Adrenal gland (tissue), 12 donors: ENCODE measurements around the gene KIAA0513. TPM values are rescaled to one million over a fixed set of nuclear protein-coding genes. Genes with fewer than 3 reads are reported as not detected.

Experiments
- DNase-seq, 7 donors: peaks; one replicate each; pipeline ENCODE4 v3.0.0-alpha.2; 2019 to 2020
- H3K27ac ChIP-seq, 5 donors: fragments of 200-600 bp; sonication (generic) in 4 of 5; 1 replicate in 3 of 5; 2 replicates in 2 of 5; pipeline versions ENCODE4 v1.5.1 to v1.8.0; 2016 to 2020; ENCODE audit warnings: mild to moderate bottlenecking in 1 of 5
- H3K27me3 ChIP-seq: fragments of 200-600 bp; 2 replicates; pipeline ENCODE4 v1.8.0; 2021
- H3K36me3 ChIP-seq, 2 donors: fragments of 200-600 bp; replicated peaks in 1 of 2; 1 replicate in 1 of 2; 2 replicates in 1 of 2; pipeline versions ENCODE4 v1.5.1 to v1.8.0; 2018 to 2022
- H3K4me1 ChIP-seq, 2 donors: fragments of 200-600 bp; replicated peaks in 1 of 2; 1 replicate in 1 of 2; 2 replicates in 1 of 2; pipeline versions ENCODE4 v1.5.1 to v1.8.0; 2018 to 2021
- H3K4me3 ChIP-seq, 4 donors: fragments of 200-600 bp; sonication (generic) in 3 of 4; one replicate each; pipeline ENCODE4 v1.5.1; 2016 to 2018
- H3K9me3 ChIP-seq, 3 donors: fragments of 200-600 bp; sonication (generic) in 1 of 3; replicated peaks in 1 of 3; 1 replicate in 2 of 3; 2 replicates in 1 of 3; pipeline versions ENCODE4 v1.5.1 to v1.8.0; 2016 to 2021
- CTCF ChIP-seq, 6 experiments: fragments of 450-650 bp in 4 of 6; fragments of 200-600 bp in 2 of 6; sonication (generic) in 1 of 6; IDR thresholded peaks; 1 replicate in 5 of 6; 2 replicates in 1 of 6; pipeline versions ENCODE4 v1.5.1 to v1.8.0; 2016 to 2021; ENCODE audit warnings: antibody characterized with exemption in 6 of 6, mild to moderate bottlenecking in 2 of 6, moderate library complexity in 1 of 6
- POLR2A ChIP-seq, 2 donors: fragments of 450-650 bp; IDR thresholded peaks; one replicate each; pipeline ENCODE4 v1.6.1; 2017; ENCODE audit warnings: antibody characterized with exemption in 2 of 2, mild to moderate bottlenecking in 2 of 2, moderate library complexity in 1 of 2
- WGBS, 4 donors: extraction: QIAGEN DNeasy Blood & Tissue Kit in 2 of 4; methylation state at CpG; one replicate each; pipeline versions ENCODE4 v1.1.5 to v1.1.7; 2013 to 2017; 5-methylcytosine and 5-hydroxymethylcytosine counted together
- intact Hi-C, 2 donors: fragments of 100-400 bp; cut with DNase I; formaldehyde crosslinking; loops; one replicate each; pipeline versions ENCODE4 v1.14.1 to v1.15.0; 2022 to 2023
- polyA plus RNA-seq, 3 donors: library from polyadenylated mRNA; stranded (reverse); fragments of 200-250 nt in 2 of 3; fragments of 350-450 nt in 1 of 3; fragmentation: Illumina TruSeq in 1 of 3; extraction: RNeasy Lipid Tissue Mini Kit (QIAGEN cat#74804) in 1 of 3; gene quantifications; one replicate each; pipeline ENCODE4 v1.2.3, GENCODE V29; 2013 to 2014
- total RNA-seq, 9 donors: library from RNA; depleted of rRNA in 4 of 9; stranded (reverse); fragments of >200 nt in 4 of 9; fragments of 120-200 nt in 1 of 9; fragmentation: NEBNext Ultra II Directional in 1 of 9; extraction: Animal tissue kit (Norgen Biotek cat#: 25700) in 1 of 9; gene quantifications; one replicate each; pipeline versions ENCODE4 v1.1.0 to v1.2.4, GENCODE V29; 2013 to 2023
- donor health status: healthy with polysubstance abuse.
- donor health status: Bipolar disorder and iron deficiency.
- donor health status: DM: yes; HTN: yes; CAD: no.
- donor health status: DM: no; HTN: no; CAD: no.
- donor health status: DM: no; HTN: no; CAD: no.
- donor health status: DM: yes; HTN: yes; CAD: no.

Gene KIAA0513
- total and polyA plus RNA-seq, 12 donors = 7.5 to 36.7 (median 17.8) TPM

GRCh38 chr16:85056211-85056748 is 28.7 kb downstream of the KIAA0513 start:
- no peaks in the 10 kb centered on the region for H3K27me3 ChIP-seq
- H3K4me3 ChIP-seq = peak overlapping the region in 1 of 4 donors; percentile 31
- peaks cover 13 to 24% of the 10 kb centered on the region in 2 donors for H3K4me1 ChIP-seq
- H3K27ac ChIP-seq = peak overlapping the region; percentile 57 to 85 (median 72)
- H3K9me3 ChIP-seq = no peaks in the 10 kb centered on the region
- WGBS, 4 donors = 64 to 82% (median 76%) methylated on average over 16 of the region's 16 CpGs
- intact Hi-C loops = no loop called here
- peak in 3 of 7 donors; percentile 33 to 34 (median 34) for DNase-seq
- TF ChIP-seq CTCF (IDR thresholded peaks at IDR 0.05) (peak in 3 of 6 experiments; percentile 29 to 40 (median 37)), POLR2A (IDR thresholded peaks at IDR 0.05) (no peak)
- no peaks in the 10 kb centered on the region for H3K36me3 ChIP-seq

GRCh38 chr16:85057212-85057889 is 29.8 kb downstream of the KIAA0513 start:
- Histone ChIP-seq H3K9me3 (no peaks in the 10 kb centered on the region), H3K4me1 (peaks cover 13 to 20% of the 10 kb centered on the region in 2 donors), H3K36me3 (no peaks in the 10 kb centered on the region), H3K27me3 (no peaks in the 10 kb centered on the region), H3K27ac (no peak overlapping the region), H3K4me3 (no peak overlapping the region)
- no peak for DNase-seq
- 92 to 98% (median 93%) methylated on average over 9 of the region's 9 CpGs for WGBS, 4 donors
- intact Hi-C loops = no loop called here
- TF ChIP-seq CTCF (IDR thresholded peaks at IDR 0.05) (peak in 2 of 6 experiments; percentile 11 to 21), POLR2A (IDR thresholded peaks at IDR 0.05) (no peak)

- H3K27ac ChIP-seq = no peak overlapping the region
- H3K36me3 ChIP-seq = no peaks in the 10 kb centered on the region
- DNase-seq = no peak
- 89 to 98% (median 92%) methylated on average over 5 to 7 of the region's 7 CpGs for WGBS, 4 donors
- no peaks in the 10 kb centered on the region for H3K9me3 ChIP-seq
- intact Hi-C loops = no loop called here
- H3K27me3 ChIP-seq = no peaks in the 10 kb centered on the region
- H3K4me3 ChIP-seq = no peak overlapping the region
- no peak for TF ChIP-seq POLR2A (IDR thresholded peaks at IDR 0.05)
- TF ChIP-seq CTCF (IDR thresholded peaks at IDR 0.05) = no peak
- peaks cover 13 to 26% of the 10 kb centered on the region in 2 donors for H3K4me1 ChIP-seq
Observed at GRCh38 chr16:85057948-85058347, 30.4 kb downstream of the KIAA0513 start.

- TF ChIP-seq POLR2A (IDR thresholded peaks at IDR 0.05) (no peak), CTCF (IDR thresholded peaks at IDR 0.05) (no peak)
- intact Hi-C loops = no loop called here
Observed at GRCh38 chr16:85058909-85059308, 31.3 kb downstream of the KIAA0513 start.

More at GRCh38 chr16:85058909-85059308, 31.3 kb downstream of the KIAA0513 start:
- H3K27ac ChIP-seq = no peak overlapping the region
- DNase-seq = no peak
- H3K4me1 ChIP-seq = peaks cover 13 to 34% of the 10 kb centered on the region in 2 donors
- H3K4me3 ChIP-seq = no peak overlapping the region
- H3K9me3 ChIP-seq = no peaks in the 10 kb centered on the region
- H3K36me3 ChIP-seq = no peaks in the 10 kb centered on the region
- 66 to 99% (median 85%) methylated on average over 4 of the region's 4 CpGs for WGBS, 4 donors
- H3K27me3 ChIP-seq = no peaks in the 10 kb centered on the region
